ENCODE measurements around the gene PLAU. TPM values are rescaled to one million over a fixed set of nuclear protein-coding genes. Genes with fewer than 3 reads are reported as not detected.

Gene PLAU
- total and polyA plus RNA-seq, 2 of the 4 experiments (the other 2 are of a cell fraction), result 123 to 283 TPM

- Histone ChIP-seq H2BK15ac (ENCODE audit: low read depth, low read length) (no peak overlapping the region), H3K4ac (ENCODE audit: low read depth, low read length) (no peak overlapping the region), H3K79me1 (ENCODE audit: low read depth in 1 of 2, low read length in 2 of 2) (no peaks in the 10 kb centered on the region), H3K9ac (ENCODE audit: low read depth, low read length) (no peak overlapping the region), H2AK9ac (replicated peaks; ENCODE audit: low read depth, low read length, poor library complexity) (no peak overlapping the region), H4K91ac (ENCODE audit: insufficient read depth, low read depth, low read length) (peak overlapping the region; percentile 6; the same call in 1 of the 2 replicates), H3K27ac (ENCODE audit: insufficient read depth, low read length) (no peak overlapping the region), H2BK20ac (ENCODE audit: low read depth, low read length) (no peak overlapping the region), H4K20me1 (ENCODE audit: insufficient read depth, low read length) (no peaks in the 10 kb centered on the region), H3K56ac (ENCODE audit: extremely low read depth, insufficient read depth, low read length) (no peak overlapping the region), H4K8ac (ENCODE audit: low read depth in 2 of 2, low read length in 2 of 2) (no peak overlapping the region), H2AFZ (replicated peaks; ENCODE audit: low read length, poor library complexity) (no peak overlapping the region), H3K4me3 (ENCODE audit: insufficient read depth, low read depth, low read length) (no peak overlapping the region), H3K4me2 (ENCODE audit: low read depth, low read length) (no peak overlapping the region), H3K9me1 (ENCODE audit: insufficient read depth, low read length) (peaks cover 6% of the 10 kb centered on the region), H3K18ac (ENCODE audit: low read depth, low read length) (no peak overlapping the region), H3K27me3 (ENCODE audit: control insufficient read depth, insufficient read depth, low read length) (no peaks in the 10 kb centered on the region), H3K23ac (ENCODE audit: low read depth, low read length) (no peak overlapping the region), H3K36me3 (ENCODE audit: control insufficient read depth, insufficient read depth, low read length) (no peaks in the 10 kb centered on the region), H2AK5ac (ENCODE audit: low read depth, low read length) (no peak overlapping the region), H4K5ac (ENCODE audit: low read depth, low read length) (no peak overlapping the region), H2BK120ac (ENCODE audit: low read depth, low read length) (no peak overlapping the region; the same call in 1 of the 2 replicates), H3K14ac (replicated peaks; ENCODE audit: low read depth, low read length) (no peak overlapping the region), H2BK5ac (ENCODE audit: low read depth, low read length, poor library complexity, severe bottlenecking) (no peak overlapping the region), H3K4me1 (ENCODE audit: control insufficient read depth, insufficient read depth, low read length) (peaks cover 6% of the 10 kb centered on the region), H3K9me3 (ENCODE audit: control insufficient read depth, insufficient read depth, low read length) (no peaks in the 10 kb centered on the region; the same call in 1 of the 2 replicates)
- 77% methylated on average over 3 of the region's 9 CpGs; no CpG with 5 or more reads in 1 of the 2 experiments for WGBS, 2 experiments (ENCODE audit: extremely low coverage in 2 of 2, insufficient read length in 1 of 2)
- POLR2A ChIA-PET (ENCODE audit: unreplicated experiment), result no interaction called here
- DNase-seq, result no peak
- intact Hi-C loops (cut with micrococcal nuclease) (no loop called here), dilution Hi-C loops (cut with HindIII; ENCODE audit: low sequenced_read_pairs, unreplicated experiment) (no loop called here), in situ Hi-C loops (cut with MboI; ENCODE audit: low sequenced_read_pairs) (no loop called here)
- ATAC-seq (ENCODE audit: low read depth), result no peak
- no TSS peak for BruUV-seq (replicated peaks)
- no peak for TF ChIP-seq CHD1 (IDR thresholded peaks at IDR 0.05; ENCODE audit: low read depth, low read length)
- TF ChIP-seq USF2 (IDR thresholded peaks at IDR 0.05; ENCODE audit: low read depth, low read length), result no peak
- no peak for TF ChIP-seq MAFK (IDR thresholded peaks at IDR 0.05; ENCODE audit: low read depth, low read length)
- TF ChIP-seq RCOR1 (IDR thresholded peaks at IDR 0.05; ENCODE audit: insufficient replicate concordance, low read length), result no peak
- TF ChIP-seq CTCF (conservative IDR thresholded peaks at IDR 0.05; ENCODE audit: low read depth, low read length), result no peak
- CTCF ChIA-PET, result no interaction called here
These were observed 35.6 kb downstream of the PLAU start for GRCh38 chr10:73946253-73947145.
